H1 (cell line): ENCODE results near the gene OR10AD1. TPM values are rescaled to one million over a fixed set of nuclear protein-coding genes. Genes with fewer than 3 reads are reported as not detected.
A peak's percentile ranks its signal among the peaks of the same experiment; 100 is the strongest.

Source experiments
- CTCF ChIA-PET: fragments of 300-600 bp; sonication (Branson Sonifier 250); formaldehyde crosslinking; loops from one replicate; lab custom pipeline; 2021; ENCODE audit not compliant: partially characterized antibody; lab: Charles Lee
- POLR2A ChIA-PET: fragments of 300-600 bp; sonication (Branson Sonifier 250); formaldehyde crosslinking; loops from one replicate; lab custom pipeline; 2021; ENCODE audit warnings: inconsistent platforms; ENCODE audit not compliant: partially characterized antibody; lab: Charles Lee
- DNase-seq, 2 experiments: peaks; one replicate each; pipeline versions ENCODE4 v3.0.0 to v3.0.0-alpha.2; 2010 to 2022; ENCODE audit warnings: low spot score in 2 of 2, low read depth in 1 of 2, mixed read lengths in 1 of 2
- FAIRE-seq: peaks from 2 replicates; lab custom pipeline; 2011; peaks lifted over from hg19 to GRCh38; lab: Jason Lieb, UNC
- H2AFZ ChIP-seq: 2 replicates; pipeline ENCODE4 v1.8.1; 2012; ENCODE audit warnings: low read length, inconsistent platforms
- H2AK5ac ChIP-seq: 2 replicates; pipeline ENCODE4 v1.6.1; 2013; ENCODE audit warnings: low read depth, low read length
- H2BK120ac ChIP-seq: replicated peaks from 2 replicates; pipeline ENCODE3; 2013; ENCODE audit warnings: low read depth, low read length, inconsistent platforms
- H2BK12ac ChIP-seq: 2 replicates; pipeline ENCODE4 v1.6.1; 2013; ENCODE audit warnings: low read depth, low read length
- H2BK15ac ChIP-seq: 2 replicates; pipeline ENCODE4 v1.6.1; 2013; ENCODE audit warnings: low read length
- H2BK20ac ChIP-seq: 2 replicates; pipeline ENCODE4 v1.6.1; 2013; ENCODE audit warnings: low read length
- H2BK5ac ChIP-seq: 2 replicates; pipeline ENCODE4 v1.6.1; 2013; ENCODE audit warnings: low read depth, low read length
- H3K14ac ChIP-seq: 2 replicates; pipeline ENCODE4 v1.6.1; 2013; ENCODE audit warnings: inconsistent platforms; ENCODE audit not compliant: insufficient read length
- H3K18ac ChIP-seq: 2 replicates; pipeline ENCODE4 v1.6.1; 2013; ENCODE audit warnings: low read length; ENCODE audit errors: extremely low read depth
- H3K23ac ChIP-seq: 2 replicates; pipeline ENCODE4 v1.6.1; 2013; ENCODE audit warnings: inconsistent platforms; ENCODE audit not compliant: insufficient read length
- H3K23me2 ChIP-seq: 2 replicates; pipeline ENCODE4 v1.6.1; 2013; ENCODE audit warnings: low read depth, low read length
- H3K27ac ChIP-seq: 2 replicates; pipeline ENCODE4 v1.6.1; 2011; ENCODE audit warnings: low read depth, low read length, inconsistent platforms
- H3K27me3 ChIP-seq, 4 experiments: replicated peaks in 1 of 4; 1 replicate in 1 of 4; 2 replicates in 3 of 4; pipeline versions ENCODE4 v1.6.1 to v1.8.1; 2011 to 2013; ENCODE audit warnings: low read length in 3 of 4, mild to moderate bottlenecking in 3 of 4, inconsistent platforms in 2 of 4, mixed read lengths in 2 of 4, moderate library complexity in 1 of 4; ENCODE audit not compliant: control insufficient read depth in 3 of 4, insufficient read depth in 3 of 4; ENCODE audit errors: extremely low read depth in 1 of 4
- H3K36me3 ChIP-seq, 4 experiments: 2 replicates each; pipeline versions ENCODE4 v1.6.1 to v1.8.1; 2011 to 2013; ENCODE audit warnings: mild to moderate bottlenecking in 4 of 4, low read length in 3 of 4, moderate library complexity in 2 of 4, control low read depth in 1 of 4, inconsistent platforms in 1 of 4; ENCODE audit not compliant: insufficient read depth in 4 of 4, control insufficient read depth in 2 of 4
- H3K4ac ChIP-seq: replicated peaks from 2 replicates; pipeline ENCODE3; 2013; ENCODE audit warnings: low read length, low read depth, mixed read lengths, inconsistent platforms; ENCODE audit not compliant: insufficient read length
- H3K4me1 ChIP-seq, 4 experiments: replicated peaks in 1 of 4; 1 replicate in 1 of 4; 2 replicates in 3 of 4; pipeline versions ENCODE4 v1.6.1 to v1.8.1; 2011 to 2013; ENCODE audit warnings: low read length in 3 of 4, inconsistent platforms in 2 of 4, mixed read lengths in 1 of 4; ENCODE audit not compliant: insufficient read depth in 4 of 4, control insufficient read depth in 3 of 4
- H3K4me2 ChIP-seq, 2 experiments: 2 replicates each; pipeline versions ENCODE4 v1.6.1 to v1.8.1; 2011 to 2013; ENCODE audit warnings: low read depth in 2 of 2, low read length in 2 of 2, control low read depth in 1 of 2, inconsistent platforms in 1 of 2, mild to moderate bottlenecking in 1 of 2; ENCODE audit not compliant: insufficient read depth in 1 of 2
- H3K4me3 ChIP-seq, 4 experiments: fragments of 200-600, 300-600 bp in 1 of 4; sonication (generic), shearing (Covaris generic), sonication (Bioruptor Twin) in 1 of 4; 2 replicates each; pipeline versions ENCODE4 v1.5.1 to v1.8.1; 2011 to 2016; ENCODE audit warnings: low read length in 4 of 4, low read depth in 3 of 4, control low read depth in 2 of 4, inconsistent platforms in 2 of 4, mild to moderate bottlenecking in 2 of 4, mixed read lengths in 1 of 4, moderate library complexity in 1 of 4; ENCODE audit not compliant: insufficient read depth in 2 of 4; ENCODE audit errors: extremely low read depth in 1 of 4
- H3K56ac ChIP-seq: replicated peaks from 2 replicates; pipeline ENCODE3; 2013; ENCODE audit warnings: low read depth, mild to moderate bottlenecking, mixed read lengths, low read length, inconsistent platforms; ENCODE audit not compliant: insufficient read length
- H3K79me1 ChIP-seq: 2 replicates; pipeline ENCODE4 v1.6.1; 2013; ENCODE audit warnings: low read depth, low read length, control low read depth
- H3K79me2 ChIP-seq, 2 experiments: 2 replicates each; pipeline versions ENCODE4 v1.6.1 to v1.8.1; 2012 to 2013; ENCODE audit warnings: low read length in 2 of 2, mild to moderate bottlenecking in 2 of 2, inconsistent platforms in 1 of 2; ENCODE audit not compliant: insufficient read depth in 2 of 2, control insufficient read depth in 1 of 2
- H3K9ac ChIP-seq, 4 experiments: replicated peaks in 1 of 4; 1 replicate in 1 of 4; 2 replicates in 3 of 4; pipeline versions ENCODE4 v1.6.1 to v1.8.1; 2011 to 2013; ENCODE audit warnings: low read depth in 3 of 4, low read length in 3 of 4, control low read depth in 2 of 4, mild to moderate bottlenecking in 2 of 4, moderate library complexity in 2 of 4, inconsistent platforms in 1 of 4; ENCODE audit errors: extremely low read depth in 1 of 4
- H3K9me3 ChIP-seq, 2 experiments: 2 replicates each; pipeline versions ENCODE4 v1.6.1 to v1.8.1; 2012 to 2013; ENCODE audit warnings: mild to moderate bottlenecking in 2 of 2, moderate library complexity in 2 of 2, control low read depth in 1 of 2, inconsistent platforms in 1 of 2, low read depth in 1 of 2, low read length in 1 of 2, mixed read lengths in 1 of 2; ENCODE audit not compliant: insufficient read depth in 2 of 2
- H4K20me1 ChIP-seq, 2 experiments: replicated peaks in 1 of 2; 2 replicates each; pipeline versions ENCODE3 to v1.8.1; 2011 to 2013; ENCODE audit warnings: inconsistent platforms in 2 of 2, low read length in 2 of 2, mild to moderate bottlenecking in 1 of 2; ENCODE audit not compliant: insufficient read depth in 2 of 2, control insufficient read depth in 1 of 2
- H4K5ac ChIP-seq: 2 replicates; pipeline ENCODE4 v1.6.1; 2013; ENCODE audit warnings: low read length, low read depth, mixed read lengths, inconsistent platforms; ENCODE audit not compliant: insufficient read length
- H4K8ac ChIP-seq: 2 replicates; pipeline ENCODE4 v1.8.0; 2013; ENCODE audit warnings: mild to moderate bottlenecking, moderate library complexity, low read length, inconsistent platforms; ENCODE audit not compliant: insufficient read depth; ENCODE audit errors: extremely low read depth
- H4K91ac ChIP-seq: replicated peaks from 2 replicates; pipeline ENCODE3; 2013; ENCODE audit warnings: low read length, mixed read lengths, inconsistent platforms; ENCODE audit not compliant: insufficient read length
- WGBS, 2 experiments: shearing (Covaris generic) in 1 of 2; methylation state at CpG; one replicate each; pipeline versions ENCODE4 v1.1.6 to v1.1.7; 2013 to 2015; ENCODE audit warnings: low lambda C conversion rate in 2 of 2, mixed read lengths in 2 of 2, inconsistent platforms in 1 of 2, low coverage in 1 of 2, missing lambda C conversion rate in 1 of 2; ENCODE audit not compliant: insufficient replicate concordance in 2 of 2, insufficient coverage in 1 of 2, insufficient read length in 1 of 2; ENCODE audit errors: extremely low coverage in 1 of 2, missing lambda C conversion rate in 1 of 2; 5-methylcytosine and 5-hydroxymethylcytosine counted together
- polyA plus RNA-seq, 7 experiments: library from polyadenylated mRNA; depleted of rRNA in 3 of 7; stranded (reverse) in 5 of 7; unstranded in 2 of 7; fragments of >200 nt in 5 of 7; fragments of 200-250 nt in 2 of 7; gene quantifications; 1 replicate in 5 of 7; 2 replicates in 1 of 7; 4 replicates in 1 of 7; pipeline versions ENCODE4 v1.2.1 to v1.2.3, GENCODE V29; 2011 to 2013; ENCODE audit warnings: missing spikeins in 2 of 7, mixed read lengths in 2 of 7
- total RNA-seq: library from RNA; stranded (reverse); fragmentation: NEBNext Ultra II Directional; extraction: Animal tissue kit (Norgen Biotek cat#: 25700); gene quantifications from 2 replicates; pipeline ENCODE4 v1.2.1, GENCODE V29; 2021

Gene OR10AD1
- total and polyA plus RNA-seq, 2 of the 8 experiments (the other 6 are each of a cell fraction or from before 2014, with no cell fraction given) = not detected

- H3K14ac ChIP-seq = no peak overlapping the region
- no peak overlapping the region for H3K18ac ChIP-seq
- no peak overlapping the region for H3K4ac ChIP-seq
- H2AFZ ChIP-seq = peak overlapping the region; percentile 76; the same call in 1 of the 2 replicates
- H3K36me3 ChIP-seq = no peaks in the 10 kb centered on the region
- no peak overlapping the region for H2BK12ac ChIP-seq
- no peaks in the 10 kb centered on the region for H3K79me2 ChIP-seq
- no peak overlapping the region for H4K5ac ChIP-seq
- H3K4me1 ChIP-seq = no peaks in the 10 kb centered on the region
- no peak overlapping the region for H3K4me3 ChIP-seq
- H3K9ac ChIP-seq = no peak overlapping the region
- H3K56ac ChIP-seq = no peak overlapping the region
- DNase-seq (no peak), FAIRE-seq (no peak)
- 72% methylated on average over 2 of the region's 2 CpGs; no CpG with 5 or more reads in 1 of the 2 experiments for WGBS, 2 experiments
- H3K4me2 ChIP-seq = no peak overlapping the region
- peaks cover 7 to 9% of the 10 kb centered on the region in 2 experiments; a peak in 1 of 4 replicates for H3K9me3 ChIP-seq
- H2AK5ac ChIP-seq = no peak overlapping the region
- no peaks in the 10 kb centered on the region; a peak in 1 of 7 replicates for H3K27me3 ChIP-seq
- no peak overlapping the region for H4K91ac ChIP-seq
- H3K79me1 ChIP-seq = no peaks in the 10 kb centered on the region
- H3K23ac ChIP-seq = no peak overlapping the region
- no peak overlapping the region for H2BK5ac ChIP-seq
- no peaks in the 10 kb centered on the region for H3K23me2 ChIP-seq
- ChIA-PET CTCF (interaction anchor here (0.6 kb wide), 1 partner anchor 304 kb away, joined by 3 read pairs; no protein-coding TSS in a partner anchor), POLR2A (no interaction called here)
- no peak overlapping the region for H2BK15ac ChIP-seq
- H4K8ac ChIP-seq = no peak overlapping the region
- H2BK120ac ChIP-seq = no peak overlapping the region
- no peaks in the 10 kb centered on the region for H4K20me1 ChIP-seq
- H3K27ac ChIP-seq = no peak overlapping the region
- no peak overlapping the region for H2BK20ac ChIP-seq
These were observed 18.6 kb upstream of the OR10AD1 start for GRCh38 chr12:48221645-48222044.
